ENCODE measurements around the gene TRMU. TPM values are rescaled to one million over a fixed set of nuclear protein-coding genes. Genes with fewer than 3 reads are reported as not detected.

Gene TRMU
- total and polyA plus RNA-seq, 4 donors = 14.3 to 34.4 (median 18.6) TPM

GRCh38 chr22:46346680-46347405, 11.3 kb downstream of the TRMU start:
- Histone ChIP-seq H3K9me3 (ENCODE audit: control insufficient read depth in 4 of 4, low read length in 3 of 4) (no peaks in the 10 kb centered on the region), H3K4me1 (ENCODE audit: control insufficient read depth in 4 of 4, insufficient read depth in 4 of 4, low read length in 3 of 4) (no peaks in the 10 kb centered on the region), H3K4me3 (ENCODE audit: low read depth in 1 of 3, low read length in 3 of 3) (no peak overlapping the region), H3K9ac (ENCODE audit: low read depth in 1 of 2, low read length in 2 of 2) (no peak overlapping the region), H3K27me3 (ENCODE audit: control insufficient read depth in 4 of 4, insufficient read depth in 4 of 4, low read length in 3 of 4) (no peaks in the 10 kb centered on the region), H3K27ac (ENCODE audit: low read depth in 1 of 2, low read length in 2 of 2) (no peak overlapping the region), H3K36me3 (ENCODE audit: control insufficient read depth in 4 of 4, insufficient read depth in 3 of 4, low read depth in 1 of 4, low read length in 3 of 4) (peaks cover 21 to 85% (median 46%) of the 10 kb centered on the region in 4 donors)
- DNase-seq (ENCODE audit: low spot score) = no peak
- WGBS = 89% methylated on average over 19 of the region's 19 CpGs
- TF ChIP-seq HNF4A (conservative IDR thresholded peaks at IDR 0.05) (no peak), ZBTB33 (IDR thresholded peaks at IDR 0.05) (no peak), SP1 (IDR thresholded peaks at IDR 0.05) (no peak), FOXA1 (IDR thresholded peaks at IDR 0.05) (no peak), HNF4G (IDR thresholded peaks at IDR 0.05) (no peak), REST (IDR thresholded peaks at IDR 0.05) (no peak), RAD21 (IDR thresholded peaks at IDR 0.05) (no peak), YY1 (IDR thresholded peaks at IDR 0.05) (no peak), CTCF (IDR thresholded peaks at IDR 0.05; ENCODE audit: low read depth, low read length, missing input control) (no peak), EGR1 (IDR thresholded peaks at IDR 0.05; ENCODE audit: low read depth in 2 of 2) (no peak)

GRCh38 chr22:46347646-46348045, 12.1 kb downstream of the TRMU start:
- TF ChIP-seq HNF4G (IDR thresholded peaks at IDR 0.05) = no peak
- no peak for TF ChIP-seq FOXA2 (IDR thresholded peaks at IDR 0.05)
- TF ChIP-seq TAF1 (conservative IDR thresholded peaks at IDR 0.05) = no peak
- TF ChIP-seq ATF3 (IDR thresholded peaks at IDR 0.05) = no peak
- no peak for TF ChIP-seq ZBTB33 (IDR thresholded peaks at IDR 0.05)
- no peak for TF ChIP-seq RXRA (IDR thresholded peaks at IDR 0.05)
- no peak for TF ChIP-seq EGR1 (IDR thresholded peaks at IDR 0.05; ENCODE audit: low read depth in 2 of 2)
- no peak for TF ChIP-seq REST (IDR thresholded peaks at IDR 0.05)
- TF ChIP-seq HNF4A (conservative IDR thresholded peaks at IDR 0.05) = no peak
- no peak for TF ChIP-seq YY1 (IDR thresholded peaks at IDR 0.05)
- no peak for TF ChIP-seq RAD21 (IDR thresholded peaks at IDR 0.05)
- no peak for TF ChIP-seq SP1 (IDR thresholded peaks at IDR 0.05)
- no peak for TF ChIP-seq NR2F2 (IDR thresholded peaks at IDR 0.05)
- peaks cover 21 to 88% (median 43%) of the 10 kb centered on the region in 4 donors for H3K36me3 ChIP-seq (ENCODE audit: control insufficient read depth in 4 of 4, insufficient read depth in 3 of 4, low read depth in 1 of 4, low read length in 3 of 4)
- no peaks in the 10 kb centered on the region for H3K9me3 ChIP-seq (ENCODE audit: control insufficient read depth in 4 of 4, low read length in 3 of 4)
- 92% methylated on average over 12 of the region's 12 CpGs for WGBS
- no peak overlapping the region for H3K9ac ChIP-seq (ENCODE audit: low read depth in 1 of 2, low read length in 2 of 2)
- H3K27me3 ChIP-seq (ENCODE audit: control insufficient read depth in 4 of 4, insufficient read depth in 4 of 4, low read length in 3 of 4) = no peaks in the 10 kb centered on the region
- H3K27ac ChIP-seq (ENCODE audit: low read depth in 1 of 2, low read length in 2 of 2) = no peak overlapping the region
- H3K4me3 ChIP-seq (ENCODE audit: low read depth in 1 of 3, low read length in 3 of 3) = no peak overlapping the region
- no peaks in the 10 kb centered on the region for H3K4me1 ChIP-seq (ENCODE audit: control insufficient read depth in 4 of 4, insufficient read depth in 4 of 4, low read length in 3 of 4)
- DNase-seq (ENCODE audit: low spot score) = no peak

Data from liver (tissue), 9 donors.